NT2/D1 (cell line): ENCODE data around the gene RBMS1.

Source experiments
- SUZ12 ChIP-seq: IDR thresholded peaks from 2 replicates; pipeline ENCODE4 v1.6.1; 2011; ENCODE audit not compliant: insufficient read length, insufficient read depth; ENCODE audit errors: extremely low read depth
- YY1 ChIP-seq: IDR thresholded peaks from 2 replicates; pipeline ENCODE4 v1.6.1; 2011; ENCODE audit not compliant: insufficient read length, insufficient read depth
- ZNF274 ChIP-seq: IDR thresholded peaks from 2 replicates; pipeline ENCODE4 v1.6.1; 2011; ENCODE audit warnings: mild to moderate bottlenecking, low read depth, low read length

GRCh38 chr2:160335441-160335840, 158.2 kb downstream of the RBMS1 start:
- TF ChIP-seq ZNF274 = no peak
- TF ChIP-seq YY1 = no peak
- no peak for TF ChIP-seq SUZ12
